ENCODE results near the gene RAB38.

Gene RAB38

DNA sequence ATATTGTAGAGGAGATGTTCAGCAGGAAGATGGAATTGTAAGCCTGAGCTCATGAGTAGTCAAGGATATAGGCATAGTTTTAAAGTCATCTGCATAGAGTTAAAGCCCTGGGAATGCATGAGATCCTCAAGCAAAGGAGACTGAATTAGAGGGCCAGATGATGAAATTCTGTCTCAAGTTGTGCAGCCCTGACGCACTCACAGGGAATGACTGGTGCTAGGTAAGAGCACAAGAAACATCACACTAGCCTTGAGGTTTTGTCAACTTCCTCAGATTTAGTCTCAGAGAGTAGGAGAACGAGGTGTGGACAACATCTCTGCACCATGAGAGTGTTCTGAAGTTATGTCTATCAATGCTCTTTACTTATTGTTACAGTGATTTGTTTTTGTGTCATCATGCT, 5.8 kb downstream of the RAB38 start:
- no peak for DNase-seq

DNA sequence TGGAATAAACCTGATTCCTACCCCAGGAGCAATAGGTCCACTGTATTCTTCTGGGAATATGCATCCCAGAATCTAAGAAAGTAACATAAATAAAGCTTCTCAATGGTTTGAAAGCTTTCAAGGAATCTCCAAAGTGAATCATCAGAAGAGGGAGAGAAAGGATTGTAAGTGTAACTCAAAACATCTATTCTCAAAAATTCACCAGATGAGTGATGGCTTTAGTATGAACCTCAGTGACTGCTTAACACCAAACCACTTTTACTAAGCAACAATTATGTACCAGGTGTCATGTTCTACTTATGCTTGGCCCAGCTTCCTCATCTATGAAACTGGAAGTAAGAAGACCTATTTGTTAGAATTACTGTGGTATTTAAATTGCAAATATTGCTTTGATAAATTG, 7.4 kb downstream of the RAB38 start:
- DNase-seq = no peak

DNA sequence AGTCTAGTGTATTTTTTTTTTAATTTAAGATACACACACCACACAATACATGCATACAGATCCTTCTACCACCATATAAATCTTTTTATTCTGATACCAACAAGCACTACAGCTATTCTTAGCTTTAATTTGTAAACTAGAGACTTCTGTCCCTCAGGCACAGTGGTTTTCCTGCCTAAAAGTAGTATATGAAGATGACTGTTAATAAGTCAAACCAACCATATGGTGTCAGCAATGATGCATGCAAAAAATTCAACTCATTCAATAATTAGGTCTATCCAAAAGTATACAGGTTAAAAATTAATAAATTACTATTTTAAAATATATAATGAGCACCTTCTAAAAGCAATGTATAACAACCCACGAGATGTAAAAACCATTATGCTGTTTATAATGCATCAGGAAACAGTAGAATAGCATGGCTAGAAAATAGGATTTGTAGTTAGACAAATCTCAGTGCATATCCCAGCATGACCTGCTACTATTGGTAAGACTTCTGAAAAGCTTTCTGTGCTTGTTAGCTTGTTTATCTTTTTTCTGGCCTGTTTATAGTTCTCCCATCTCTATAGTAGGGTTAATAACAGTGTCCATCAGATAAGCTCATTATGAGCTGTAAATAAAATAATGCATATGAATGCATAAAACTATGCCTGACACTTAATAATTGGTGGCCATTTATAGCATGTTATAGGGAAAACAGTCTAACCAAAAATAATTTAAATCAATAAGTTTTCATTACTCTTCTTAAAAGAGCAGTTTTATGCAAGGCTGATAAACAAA, 10.2 kb downstream of the RAB38 start:
- no peak for DNase-seq

DNA sequence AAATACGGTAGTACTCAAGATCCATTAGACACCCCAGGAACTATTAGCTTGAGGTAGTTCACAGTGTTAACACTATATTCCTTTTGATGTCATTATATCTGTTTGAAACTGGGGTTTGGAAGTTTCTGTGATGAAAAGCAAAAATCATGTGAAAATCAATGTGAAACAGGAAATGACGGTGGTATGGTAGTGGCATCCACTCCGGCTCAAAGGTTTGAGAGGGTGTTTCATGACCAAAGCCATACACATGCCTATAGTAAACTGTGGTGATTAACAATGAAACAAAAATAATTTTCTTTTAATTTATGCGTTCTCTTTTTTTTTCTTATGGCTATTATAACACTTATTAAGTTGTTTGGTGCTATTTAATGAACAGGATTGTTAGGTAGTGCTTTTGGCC, 10.9 kb downstream of the RAB38 start:
- no peak for DNase-seq

DNA sequence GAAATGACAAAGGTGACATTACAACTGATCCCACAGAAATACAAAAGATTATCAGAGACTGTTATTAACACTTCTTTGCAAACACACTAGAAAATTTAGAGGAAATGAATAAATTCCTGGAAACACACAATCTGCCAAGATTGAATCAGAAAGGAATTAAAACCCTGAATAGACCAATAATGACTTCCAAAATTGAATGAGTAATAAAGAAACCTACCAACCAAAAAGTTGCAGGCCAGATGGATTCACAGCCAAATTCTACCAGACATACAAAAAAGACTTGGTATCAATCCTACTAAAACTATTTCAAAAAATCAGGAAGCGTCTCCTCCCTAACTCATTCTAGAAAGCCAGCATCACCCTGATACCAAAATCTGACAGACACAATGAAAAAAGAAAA, 17.2 kb downstream of the RAB38 start:
- DNase-seq = no peak

DNA sequence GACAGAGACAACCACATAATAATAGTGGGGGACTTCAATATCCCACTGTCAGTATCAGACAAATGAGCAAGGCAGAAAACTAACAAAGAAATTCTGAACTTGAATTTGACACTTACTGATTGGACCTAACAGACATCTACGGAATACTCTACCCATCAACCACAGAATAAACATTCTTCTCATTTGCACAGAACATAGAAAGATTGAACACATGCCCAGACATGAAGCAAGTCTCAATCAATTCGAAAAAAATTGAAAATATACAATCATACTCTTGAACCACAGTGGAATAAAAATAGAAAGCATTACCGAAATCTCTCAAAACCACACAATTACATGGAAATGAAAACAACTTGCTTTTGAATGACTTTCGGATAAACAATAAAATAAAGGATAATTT, 17.9 kb downstream of the RAB38 start:
- no peak for DNase-seq

DNA sequence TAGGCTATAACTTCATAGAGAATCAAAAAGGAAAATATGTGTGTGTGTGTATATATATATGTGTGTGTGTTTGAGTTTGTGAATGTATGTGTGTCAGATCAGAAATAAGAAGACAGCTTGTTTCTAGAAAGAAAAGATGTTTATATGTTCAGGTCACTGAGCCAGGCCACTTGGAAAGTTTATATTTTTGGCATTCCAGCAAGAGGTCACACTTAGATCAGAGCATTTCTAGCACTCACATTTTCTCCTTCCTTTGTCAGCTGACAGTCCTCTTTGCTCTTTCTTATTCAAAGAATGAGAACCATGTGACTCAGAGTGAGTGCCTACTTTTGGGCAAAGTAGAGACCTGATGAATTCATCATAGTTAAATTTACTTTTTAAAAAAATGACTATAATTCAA, 22.9 kb downstream of the RAB38 start:
- DNase-seq = no peak

DNA sequence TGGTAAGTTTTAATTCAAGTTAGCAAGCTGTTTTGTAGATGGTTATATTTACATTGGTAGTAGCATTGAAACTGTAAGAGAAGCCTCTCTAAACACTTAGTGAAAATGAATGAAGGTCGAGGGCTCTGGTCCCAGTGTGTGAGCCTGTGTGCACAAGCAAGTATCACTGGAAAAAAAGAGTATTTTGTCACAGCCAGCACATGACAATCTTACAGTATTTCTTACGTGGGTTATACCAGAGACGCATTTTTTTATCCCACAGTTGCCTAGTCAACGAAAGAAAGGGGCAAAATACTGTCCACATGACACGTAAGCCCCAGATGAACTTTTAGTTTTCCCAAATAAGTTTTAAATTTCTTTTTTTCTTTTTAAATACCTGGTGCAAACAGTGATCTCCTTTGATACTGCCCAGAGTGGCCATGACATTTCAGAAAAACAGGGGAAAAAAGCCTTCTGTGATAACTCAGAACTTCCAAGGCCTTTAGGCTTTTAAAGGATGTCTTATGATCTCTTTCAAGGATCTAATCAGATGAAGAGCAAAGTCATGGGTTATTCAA, 23.5 kb downstream of the RAB38 start:
- no peak for DNase-seq

DNA sequence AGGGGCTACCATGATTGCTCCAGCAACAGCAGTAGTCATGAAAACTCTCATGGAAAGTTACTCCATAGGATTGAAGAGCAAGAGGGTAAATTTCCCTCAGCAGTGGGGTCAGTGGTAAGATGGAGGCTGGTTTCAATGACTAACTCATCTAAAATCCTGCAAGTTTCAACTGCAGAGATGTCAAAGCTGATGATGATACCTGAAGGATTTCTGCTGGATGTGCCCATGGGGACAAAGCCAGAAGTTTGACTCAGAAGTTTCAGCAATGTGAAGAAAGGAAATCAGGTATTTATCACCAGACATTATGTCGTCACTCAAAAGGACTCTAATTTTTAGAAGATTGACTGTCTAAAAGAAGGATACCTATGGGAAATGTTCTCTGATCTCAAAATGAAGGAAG, 29.1 kb downstream of the RAB38 start:
- DNase-seq = no peak

DNA sequence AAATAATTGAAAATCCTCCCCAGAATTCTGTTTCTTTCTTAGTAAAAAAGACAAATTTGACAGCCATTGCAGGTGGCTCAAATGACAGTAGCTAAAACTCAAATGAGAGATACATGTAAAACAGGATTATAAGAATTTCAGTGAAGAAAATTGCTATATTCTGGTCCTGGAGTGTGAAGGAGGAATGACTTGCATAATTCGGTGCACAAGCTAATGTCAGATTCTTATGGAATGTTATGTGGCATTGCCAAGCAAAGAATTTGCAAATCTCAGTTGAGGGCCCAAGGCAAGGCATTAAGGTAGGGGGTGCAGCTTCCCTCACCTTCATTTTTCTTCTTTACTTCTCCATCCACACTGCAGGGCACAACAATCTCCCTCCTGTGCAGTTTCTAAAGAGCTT, 35.4 kb downstream of the RAB38 start:
- no peak for DNase-seq

DNA sequence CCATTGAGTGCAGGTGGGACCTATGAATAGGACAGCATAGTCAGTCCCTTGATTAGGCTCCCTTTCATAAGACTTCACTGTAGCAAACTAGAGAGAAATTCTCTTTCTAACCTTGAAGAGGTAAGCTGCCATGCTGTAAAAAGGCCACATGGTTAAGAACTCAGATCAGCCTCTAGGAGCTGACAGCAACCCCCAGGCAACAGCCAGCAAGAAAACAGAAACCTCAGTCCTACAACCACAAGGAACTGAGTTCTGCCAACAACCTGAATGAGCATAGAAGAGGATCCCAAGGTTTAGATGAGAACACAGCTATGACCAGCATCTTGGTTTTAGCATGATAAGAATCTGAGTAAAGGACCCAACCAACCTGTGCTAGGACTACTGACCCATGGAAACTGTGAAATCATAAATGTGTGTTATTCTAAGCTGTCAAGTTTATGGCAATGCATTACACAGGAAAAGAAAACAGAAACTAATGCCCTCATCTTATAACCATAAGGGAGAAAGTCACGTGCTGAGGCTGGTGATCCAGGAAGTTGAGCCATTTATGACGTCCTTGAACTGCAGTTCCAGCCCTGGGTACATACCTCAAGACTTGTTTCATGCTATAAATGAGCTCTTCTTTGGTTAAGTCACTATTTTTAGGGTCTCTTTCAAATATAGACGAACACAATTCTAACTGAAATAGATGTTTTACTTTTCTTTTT, 43.3 kb downstream of the RAB38 start:
- DNase-seq = no peak

DNA sequence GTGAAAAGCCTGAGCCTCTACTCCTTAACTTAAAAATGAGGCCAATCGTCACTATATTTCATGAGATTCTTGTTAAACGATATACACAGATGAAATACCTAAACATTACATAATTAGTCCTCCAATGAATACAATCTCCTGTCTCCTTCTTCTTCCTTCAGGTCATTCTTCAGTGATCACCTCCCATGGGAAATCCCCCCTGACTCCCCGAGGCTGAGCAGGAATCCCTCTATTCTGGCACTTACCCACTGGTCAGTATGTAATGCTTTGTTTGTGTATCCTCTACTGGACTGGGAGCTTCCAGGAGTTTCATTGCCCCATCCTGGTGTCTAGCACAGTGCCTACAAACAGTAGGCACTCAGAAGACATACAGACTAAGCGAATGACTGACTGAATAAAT, 52.3 kb downstream of the RAB38 start:
- DNase-seq = no peak

DNA sequence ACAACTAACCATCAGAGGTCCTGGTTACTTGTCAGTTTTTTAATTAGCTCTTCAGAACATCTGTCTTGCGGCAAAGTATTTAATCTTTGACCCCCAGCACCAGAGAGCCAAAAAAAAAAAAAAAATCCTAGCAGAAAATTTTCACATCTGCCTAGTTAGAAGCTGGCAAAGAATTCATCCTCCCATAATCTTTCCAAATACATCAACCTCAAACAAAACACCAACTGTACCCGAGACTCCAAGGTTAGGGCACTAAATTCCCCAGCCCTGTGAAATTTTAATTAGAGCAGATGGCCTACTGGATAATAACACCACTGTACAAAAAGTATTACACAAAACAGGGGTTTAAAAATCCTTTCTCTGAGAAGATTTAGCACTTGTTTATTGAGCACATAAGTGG, 55.7 kb downstream of the RAB38 start:
- no peak for DNase-seq

DNA sequence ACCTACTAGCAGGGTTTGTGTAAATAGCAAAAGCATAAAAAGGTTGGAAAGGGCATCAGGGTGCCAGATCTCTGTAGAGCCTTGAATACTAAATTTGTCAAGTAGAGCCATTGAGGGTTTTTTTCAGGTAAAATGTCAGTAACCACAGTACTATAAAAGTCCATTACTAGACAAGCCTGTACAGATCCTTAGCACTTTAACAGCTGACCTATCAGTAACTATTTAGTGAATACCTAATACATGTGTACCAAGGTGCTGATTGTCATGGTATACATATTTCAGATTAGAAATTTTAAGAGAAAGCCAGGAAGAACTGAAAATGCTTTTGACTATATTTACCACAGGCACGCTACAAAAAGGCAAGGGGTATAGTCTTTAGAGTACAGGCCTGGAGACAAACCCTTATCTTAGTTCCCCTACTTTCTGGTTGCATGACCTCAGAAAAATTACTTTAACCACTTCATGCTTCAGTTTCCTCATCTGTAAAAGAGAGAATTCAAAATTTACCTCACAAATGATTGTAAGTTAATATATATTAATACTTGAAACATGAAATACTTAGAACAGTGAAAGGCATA, 57.9 kb downstream of the RAB38 start:
- no peak for DNase-seq

DNA sequence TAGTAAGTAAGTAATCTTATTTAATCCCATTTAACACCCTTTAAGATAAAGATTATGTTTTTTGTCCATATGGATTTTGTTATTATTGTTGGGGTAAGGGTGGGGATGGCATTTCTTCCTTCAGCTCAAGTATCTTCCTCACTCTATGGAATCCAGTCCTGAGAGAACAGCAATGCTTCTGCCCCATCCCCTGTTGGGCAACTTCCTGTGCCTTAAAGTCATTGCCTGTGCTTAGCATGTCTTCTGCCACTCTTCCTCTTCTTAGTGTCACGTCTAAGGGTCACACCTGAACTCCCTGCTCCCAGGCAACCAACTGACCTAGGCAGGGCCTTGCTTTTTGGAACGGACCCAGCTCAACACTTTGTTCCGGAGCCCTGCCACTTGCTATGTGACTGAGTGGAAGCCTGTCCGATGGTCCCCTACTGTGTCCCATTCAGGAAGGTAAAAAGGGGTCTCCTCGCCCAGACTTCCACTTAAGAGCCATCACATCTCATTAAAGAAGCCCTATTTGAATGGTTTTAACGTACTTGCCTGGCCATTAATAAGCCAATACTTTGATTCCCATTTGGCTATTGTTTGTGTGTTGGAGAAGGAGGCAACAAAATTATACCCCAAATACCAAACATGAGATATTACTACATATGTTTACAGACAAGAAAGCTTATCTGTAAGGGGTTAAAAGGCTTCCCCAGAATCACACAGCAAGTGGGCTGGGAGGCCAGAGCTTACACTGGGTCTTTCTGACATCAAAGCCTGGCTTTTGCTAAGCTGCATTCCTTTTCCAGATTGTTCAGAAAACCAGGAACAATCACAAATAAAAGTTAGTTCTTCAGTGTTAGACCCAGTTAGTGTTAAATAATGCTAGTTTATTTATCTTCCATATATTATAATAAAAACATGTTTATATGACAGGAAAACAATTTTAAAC, 59.2 kb downstream of the RAB38 start:
- DNase-seq = no peak

DNA sequence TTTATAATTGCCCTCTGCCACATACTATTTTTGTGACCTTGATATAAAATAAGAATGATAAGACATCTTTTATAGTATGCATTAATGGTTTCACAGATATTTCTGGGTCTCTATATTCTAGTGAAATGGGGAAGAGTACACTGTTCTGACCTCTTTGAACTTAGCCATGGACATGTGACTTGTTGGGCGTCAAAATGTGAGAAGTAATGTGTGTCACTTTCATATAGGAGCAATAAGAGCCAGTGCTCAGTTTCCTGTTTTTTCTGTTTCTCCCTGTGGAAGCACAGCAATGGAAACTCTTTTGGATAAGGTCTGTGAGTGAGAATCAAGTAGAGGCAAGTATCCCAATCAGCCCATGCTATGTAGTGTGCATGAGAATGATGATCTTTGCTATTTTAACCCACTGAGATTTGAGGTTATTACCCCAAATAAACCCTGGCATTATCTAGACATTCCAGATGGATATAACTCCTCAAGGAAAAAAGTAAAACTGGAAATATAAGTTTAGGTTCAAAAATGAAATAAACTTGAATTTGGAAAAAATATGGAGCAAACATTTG, 60.7 kb downstream of the RAB38 start:
- no peak for DNase-seq

DNA sequence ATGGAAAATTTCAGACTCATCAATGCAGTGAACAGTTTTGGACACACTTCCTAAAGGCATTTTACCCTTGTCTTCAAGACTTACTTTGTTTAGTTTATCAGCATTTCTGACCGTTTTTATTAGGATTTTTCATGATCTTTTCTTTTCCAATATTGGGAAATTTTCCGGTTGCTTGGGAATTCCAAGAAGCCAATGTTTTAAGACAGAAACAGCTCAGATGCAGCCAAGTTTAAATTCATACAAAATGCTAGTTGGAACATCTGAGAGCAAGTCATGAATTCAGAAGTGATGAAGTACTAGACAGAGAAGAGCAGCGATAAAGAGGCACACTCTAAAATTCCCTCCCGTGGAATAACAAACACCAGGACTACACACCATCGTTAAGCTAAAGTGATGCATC, 68.6 kb downstream of the RAB38 start:
- DNase-seq = no peak

DNA sequence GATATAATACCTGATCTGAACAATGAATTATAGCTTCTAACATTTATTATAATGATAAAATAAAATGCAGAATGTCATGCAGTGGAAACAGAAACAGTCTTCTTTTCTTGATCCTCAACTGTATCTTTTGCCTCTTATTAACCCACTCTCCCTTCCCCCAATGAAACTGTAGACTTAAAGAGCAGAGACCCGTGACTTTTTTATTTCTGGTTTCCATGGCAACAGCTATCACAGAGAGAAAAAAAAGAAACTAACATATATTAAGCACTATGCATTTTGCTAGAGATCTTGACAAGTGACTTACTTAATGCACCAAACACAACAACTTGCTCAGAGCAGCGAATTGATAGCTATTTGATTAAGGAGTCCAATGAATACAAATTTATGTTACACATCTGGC, 69.3 kb downstream of the RAB38 start:
- DNase-seq = no peak

DNA sequence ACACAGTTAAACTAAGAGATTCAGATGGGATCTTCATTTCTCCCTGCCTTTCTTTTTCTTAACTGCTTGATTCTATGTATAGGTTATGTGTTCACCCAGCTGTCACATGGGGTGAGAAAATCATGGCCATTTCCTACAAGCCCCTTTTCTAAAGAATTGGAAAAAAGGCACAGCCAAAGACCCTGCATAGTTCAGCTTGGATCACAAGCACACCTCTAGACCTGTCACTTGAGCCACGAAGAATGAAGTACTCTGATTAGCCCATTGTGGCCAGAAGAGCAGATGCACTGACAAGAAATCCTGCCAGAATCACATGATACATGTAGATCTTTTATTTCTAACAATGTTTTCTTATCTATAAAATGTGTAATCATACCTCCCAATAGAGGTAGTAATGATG, 69.7 kb downstream of the RAB38 start:
- DNase-seq = no peak

DNA sequence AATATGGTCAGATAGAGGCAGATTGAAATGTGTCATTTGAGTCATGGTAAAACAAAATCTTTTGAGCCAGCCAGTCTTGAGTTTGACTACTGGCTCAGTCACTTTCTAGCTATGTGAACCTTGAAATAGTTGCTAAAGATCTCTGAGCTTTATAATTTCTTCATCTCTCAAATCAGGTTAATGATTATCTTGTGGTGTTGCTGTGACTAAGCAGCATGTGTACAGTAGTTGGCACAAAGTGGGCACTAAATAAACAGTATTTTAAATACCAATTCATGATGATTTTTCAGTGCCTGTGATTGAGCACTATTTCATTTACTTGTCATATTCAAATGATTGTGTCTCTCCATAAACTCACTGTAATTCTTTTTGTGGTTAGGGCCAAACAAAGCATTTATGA, 70.8 kb downstream of the RAB38 start:
- no peak for DNase-seq

DNA sequence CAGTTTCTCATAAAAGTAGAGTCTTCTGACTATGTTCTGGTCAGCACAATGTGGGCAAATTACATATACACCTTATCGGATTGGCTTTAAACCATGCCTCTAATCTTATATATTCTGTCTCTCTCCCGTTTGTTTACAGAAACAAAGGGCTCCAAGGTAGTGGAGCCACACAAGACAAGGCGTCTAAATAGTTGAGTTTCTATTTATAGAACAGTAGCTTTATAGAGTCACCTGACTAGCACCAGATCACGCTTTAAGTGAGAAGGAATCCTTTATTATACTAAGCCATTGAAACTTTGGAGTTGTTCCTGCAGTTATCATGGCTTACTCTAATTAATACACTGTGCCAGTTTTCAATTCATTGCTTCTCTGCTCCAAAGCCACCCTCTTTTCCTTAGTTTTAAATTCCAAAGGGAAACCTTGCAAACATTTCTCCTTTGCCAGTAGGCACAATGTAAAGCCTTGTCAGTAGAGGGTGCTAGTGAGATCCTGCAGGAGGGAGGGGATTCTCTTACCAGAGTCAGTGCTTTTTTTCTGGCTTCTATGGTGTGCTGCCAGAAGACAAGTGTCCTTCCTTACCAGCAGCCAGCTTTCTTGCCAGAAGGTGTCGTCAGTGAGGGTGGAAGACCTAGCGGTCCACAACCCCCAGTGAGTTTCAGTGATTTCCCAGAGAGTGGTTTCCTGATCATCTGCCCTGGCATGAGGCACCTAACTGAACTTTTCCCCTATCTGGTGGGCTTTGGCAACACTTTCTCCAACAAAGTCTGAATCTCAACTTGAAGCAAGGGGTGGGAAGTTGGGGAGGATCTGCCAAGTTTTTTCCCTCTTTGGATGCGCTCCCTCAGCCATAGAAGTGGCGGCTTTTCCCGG, 71.7 kb downstream of the RAB38 start:
- DNase-seq = no peak

DNA sequence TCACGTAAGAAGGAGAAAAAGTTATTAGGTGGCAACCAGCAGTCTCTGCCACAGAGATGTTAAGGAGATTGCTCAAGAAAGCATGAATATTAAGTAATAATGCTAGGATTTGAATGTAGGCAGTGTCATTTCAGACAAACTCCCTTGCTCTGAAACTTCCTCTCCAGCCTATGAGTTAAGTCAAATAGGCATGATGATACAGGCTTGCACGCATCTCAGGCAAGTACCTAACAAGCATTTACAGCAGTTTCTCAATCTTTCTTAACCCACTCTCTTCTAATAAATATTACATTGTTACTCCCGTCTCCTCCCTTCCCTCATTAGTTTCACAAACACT, 72.7 kb downstream of the RAB38 start:
- DNase-seq = no peak

All from DMS79 treated with DMSO at 0.1 percent for 48 hours (cell line).